ENCODE data around the gene XRCC6. TPM values are rescaled to one million over a fixed set of nuclear protein-coding genes. Genes with fewer than 3 reads are reported as not detected.

The XRCC6 gene
- polyA plus RNA-seq, 4 donors: 138 to 248 (median 166) TPM

DNA sequence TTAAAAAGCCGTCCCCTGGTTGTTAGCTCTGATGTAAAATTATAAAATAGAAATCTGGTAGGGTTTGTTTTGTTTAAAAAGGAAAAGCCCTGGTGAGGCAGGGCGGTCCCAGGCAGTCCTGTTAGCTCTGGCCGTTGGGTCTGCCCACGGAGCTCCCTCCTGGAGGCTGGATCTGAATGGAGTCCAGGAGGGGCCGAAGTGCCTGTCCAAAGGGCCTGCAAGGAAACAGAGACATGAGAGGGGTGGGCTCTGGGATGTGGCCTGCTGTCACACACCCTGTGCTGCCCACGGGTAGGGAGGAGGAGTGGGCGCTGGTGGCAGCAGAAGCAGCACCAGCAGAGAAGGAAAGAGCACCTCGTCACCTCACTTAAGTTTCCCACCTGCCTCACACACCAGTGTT, 20.1 kb upstream of the XRCC6 start:
- Histone ChIP-seq H3K9me3 (ENCODE audit: control insufficient read depth in 2 of 2, insufficient read depth in 1 of 2, low read depth in 1 of 2, low read length in 1 of 2) (no peaks in the 10 kb centered on the region), H3K4me3 (ENCODE audit: low read depth in 1 of 3, low read length in 3 of 3) (no peak overlapping the region), H3K36me3 (ENCODE audit: control insufficient read depth in 3 of 3, insufficient read depth in 2 of 3, low read depth in 1 of 3, low read length in 3 of 3) (peaks cover 3 to 65% (median 19%) of the 10 kb centered on the region in 3 donors), H3K27ac (ENCODE audit: low read depth in 1 of 3, low read length in 2 of 3) (no peak overlapping the region), H3K27me3 (ENCODE audit: control insufficient read depth in 3 of 3, insufficient read depth in 3 of 3, low read length in 3 of 3) (no peaks in the 10 kb centered on the region), H3K4me1 (ENCODE audit: control insufficient read depth in 3 of 3, insufficient read depth in 2 of 3, low read depth in 1 of 3, low read length in 2 of 3) (peaks cover 0 to 2% (median 0%) of the 10 kb centered on the region in 3 donors)
- FAIRE-seq (no peak), DNase-seq (no peak)
- 93 to 95% (median 95%) methylated on average over 8 of the region's 8 CpGs for WGBS, 3 donors

- DNase-seq (peak in 1 of 2 donors; percentile 50), FAIRE-seq (no peak)
- 57 to 91% (median 78%) methylated on average over 4 of the region's 4 CpGs for WGBS, 3 donors
- Histone ChIP-seq H3K27me3 (ENCODE audit: control insufficient read depth in 3 of 3, insufficient read depth in 3 of 3, low read length in 3 of 3) (no peaks in the 10 kb centered on the region), H3K36me3 (ENCODE audit: control insufficient read depth in 3 of 3, insufficient read depth in 2 of 3, low read depth in 1 of 3, low read length in 3 of 3) (peaks cover 11 to 69% (median 32%) of the 10 kb centered on the region in 3 donors), H3K27ac (ENCODE audit: low read depth in 1 of 3, low read length in 2 of 3) (no peak overlapping the region), H3K4me1 (ENCODE audit: control insufficient read depth in 3 of 3, insufficient read depth in 2 of 3, low read depth in 1 of 3, low read length in 2 of 3) (no peaks in the 10 kb centered on the region), H3K9me3 (ENCODE audit: control insufficient read depth in 2 of 2, insufficient read depth in 1 of 2, low read depth in 1 of 2, low read length in 1 of 2) (no peaks in the 10 kb centered on the region), H3K4me3 (ENCODE audit: low read depth in 1 of 3, low read length in 3 of 3) (no peak overlapping the region)
Observed at GRCh38 chr22:41603873-41604332, 17.2 kb upstream of the XRCC6 start.

DNA sequence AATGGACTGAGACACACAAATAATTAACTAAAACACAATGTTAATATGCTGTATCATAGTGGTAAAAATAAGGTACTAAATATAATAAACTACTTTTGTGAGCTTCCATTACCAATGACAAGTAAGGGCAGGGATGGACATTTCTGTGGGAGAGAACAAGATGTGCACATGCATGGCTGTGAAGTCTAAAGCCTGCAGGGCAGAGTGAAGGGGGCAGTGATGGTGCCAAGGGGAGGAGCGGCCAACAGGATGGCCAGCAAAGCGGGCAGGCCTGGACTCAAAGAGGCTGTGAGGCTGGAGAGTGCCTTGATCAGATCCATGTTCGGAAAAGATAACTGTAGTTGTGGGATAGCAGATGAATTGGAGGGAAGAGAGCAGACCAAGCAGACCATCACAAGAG, 12.7 kb upstream of the XRCC6 start:
- H3K9me3 ChIP-seq (ENCODE audit: control insufficient read depth in 2 of 2, insufficient read depth in 1 of 2, low read depth in 1 of 2, low read length in 1 of 2): no peaks in the 10 kb centered on the region
- no peaks in the 10 kb centered on the region for H3K4me1 ChIP-seq (ENCODE audit: control insufficient read depth in 3 of 3, insufficient read depth in 2 of 3, low read depth in 1 of 3, low read length in 2 of 3)
- no peak for DNase-seq
- H3K27me3 ChIP-seq (ENCODE audit: control insufficient read depth in 3 of 3, insufficient read depth in 3 of 3, low read length in 3 of 3): no peaks in the 10 kb centered on the region
- no peak overlapping the region for H3K27ac ChIP-seq (ENCODE audit: low read depth in 1 of 3, low read length in 2 of 3)
- FAIRE-seq: no peak
- no peak overlapping the region for H3K4me3 ChIP-seq (ENCODE audit: low read depth in 1 of 3, low read length in 3 of 3)
- WGBS, 3 donors: 93 to 100% (median 98%) methylated on average over 3 of the region's 3 CpGs
- H3K36me3 ChIP-seq (ENCODE audit: control insufficient read depth in 3 of 3, insufficient read depth in 2 of 3, low read depth in 1 of 3, low read length in 3 of 3): peaks cover 10 to 37% (median 20%) of the 10 kb centered on the region in 3 donors

GRCh38 chr22:41612603-41613306, 8.3 kb upstream of the XRCC6 start:
- Histone ChIP-seq H3K36me3 (ENCODE audit: control insufficient read depth in 3 of 3, insufficient read depth in 2 of 3, low read depth in 1 of 3, low read length in 3 of 3) (peaks cover 2 to 8% (median 2%) of the 10 kb centered on the region in 3 donors), H3K4me1 (ENCODE audit: control insufficient read depth in 3 of 3, insufficient read depth in 2 of 3, low read depth in 1 of 3, low read length in 2 of 3) (peaks cover 0 to 1% (median 0%) of the 10 kb centered on the region in 3 donors), H3K27me3 (ENCODE audit: control insufficient read depth in 3 of 3, insufficient read depth in 3 of 3, low read length in 3 of 3) (no peaks in the 10 kb centered on the region), H3K4me3 (ENCODE audit: low read depth in 1 of 3, low read length in 3 of 3) (no peak overlapping the region), H3K27ac (ENCODE audit: low read depth in 1 of 3, low read length in 2 of 3) (no peak overlapping the region), H3K9me3 (ENCODE audit: control insufficient read depth in 2 of 2, insufficient read depth in 1 of 2, low read depth in 1 of 2, low read length in 1 of 2) (no peaks in the 10 kb centered on the region)
- FAIRE-seq (no peak), DNase-seq (no peak)
- WGBS, 3 donors: 94 to 97% (median 97%) methylated on average over 6 of the region's 6 CpGs

DNA sequence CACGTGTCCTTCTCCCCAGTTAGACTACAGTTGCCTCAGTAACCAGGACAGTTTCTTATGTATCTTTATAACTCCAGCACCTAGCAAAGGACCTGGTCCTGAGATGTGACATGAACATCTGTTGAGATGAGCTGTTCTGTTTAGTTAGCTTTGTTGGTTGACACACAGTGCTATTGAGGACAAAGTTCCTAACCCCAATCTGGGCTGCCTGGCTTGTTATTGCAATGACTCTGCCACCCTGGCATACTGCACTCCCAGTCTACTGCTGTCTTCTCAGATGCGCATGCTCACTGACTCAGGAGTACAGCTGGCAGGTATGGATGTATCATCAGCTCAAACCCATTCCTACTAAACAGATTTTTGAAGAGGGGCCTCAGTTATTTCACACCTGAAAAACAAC, 7.6 kb upstream of the XRCC6 start:
- peak; percentile 9 to 21 for DNase-seq
- H3K27me3 ChIP-seq (ENCODE audit: control insufficient read depth in 3 of 3, insufficient read depth in 3 of 3, low read length in 3 of 3): no peaks in the 10 kb centered on the region
- FAIRE-seq: no peak
- 88 to 97% (median 93%) methylated on average over 2 of the region's 2 CpGs for WGBS, 3 donors
- H3K27ac ChIP-seq (ENCODE audit: low read depth in 1 of 3, low read length in 2 of 3): no peak overlapping the region
- peaks cover 0 to 2% (median 0%) of the 10 kb centered on the region in 3 donors for H3K4me1 ChIP-seq (ENCODE audit: control insufficient read depth in 3 of 3, insufficient read depth in 2 of 3, low read depth in 1 of 3, low read length in 2 of 3)
- no peaks in the 10 kb centered on the region for H3K9me3 ChIP-seq (ENCODE audit: control insufficient read depth in 2 of 2, insufficient read depth in 1 of 2, low read depth in 1 of 2, low read length in 1 of 2)
- peaks cover 2 to 7% (median 2%) of the 10 kb centered on the region in 3 donors for H3K36me3 ChIP-seq (ENCODE audit: control insufficient read depth in 3 of 3, insufficient read depth in 2 of 3, low read depth in 1 of 3, low read length in 3 of 3)
- no peak overlapping the region for H3K4me3 ChIP-seq (ENCODE audit: low read depth in 1 of 3, low read length in 3 of 3)

- Histone ChIP-seq H3K4me1 (ENCODE audit: control insufficient read depth in 3 of 3, insufficient read depth in 2 of 3, low read depth in 1 of 3, low read length in 2 of 3) (peaks cover 3 to 18% (median 6%) of the 10 kb centered on the region in 3 donors), H3K4me3 (ENCODE audit: low read depth in 1 of 3, low read length in 3 of 3) (peak overlapping the region; percentile 77 to 93 (median 82)), H3K9me3 (ENCODE audit: control insufficient read depth in 2 of 2, insufficient read depth in 1 of 2, low read depth in 1 of 2, low read length in 1 of 2) (no peaks in the 10 kb centered on the region), H3K27me3 (ENCODE audit: control insufficient read depth in 3 of 3, insufficient read depth in 3 of 3, low read length in 3 of 3) (no peaks in the 10 kb centered on the region), H3K27ac (ENCODE audit: low read depth in 1 of 3, low read length in 2 of 3) (peak overlapping the region; percentile 96 to 97 (median 96)), H3K36me3 (ENCODE audit: control insufficient read depth in 3 of 3, insufficient read depth in 2 of 3, low read depth in 1 of 3, low read length in 3 of 3) (peaks cover 0 to 27% (median 2%) of the 10 kb centered on the region in 3 donors)
- FAIRE-seq (no peak), DNase-seq (peak; percentile 43 to 69)
- 1 to 2% (median 1%) methylated on average over 24 of the region's 24 CpGs for whole genome bisulfite sequencing, 3 donors
Observed at GRCh38 chr22:41619979-41620588, 1.0 kb upstream of the XRCC6 start.

DNA sequence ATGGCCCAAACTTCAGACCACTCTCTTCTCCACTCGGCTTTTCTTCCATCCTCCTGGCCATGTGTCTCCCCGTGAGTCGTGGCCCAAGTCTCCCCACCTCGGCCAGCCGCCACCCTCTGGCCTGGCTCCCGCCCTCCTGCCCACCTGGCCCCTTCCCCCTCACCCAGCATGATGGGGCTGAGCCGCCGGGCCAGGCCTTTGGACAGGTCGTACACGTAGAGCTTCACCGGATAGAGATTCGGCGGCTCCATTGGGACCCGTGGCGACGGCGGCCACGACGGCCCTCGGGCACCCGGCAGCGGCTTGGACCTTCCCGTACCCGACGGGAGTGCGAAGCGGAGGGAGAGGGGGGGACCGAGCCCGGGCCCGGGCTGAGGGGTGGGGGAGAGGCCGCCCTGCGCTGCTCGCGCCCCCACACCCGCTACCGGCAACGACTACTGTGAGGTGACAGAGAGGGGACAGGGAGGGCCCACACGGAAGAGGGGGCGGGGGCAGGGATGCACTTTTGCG, 451 bp upstream of the XRCC6 start, which contains the start of gene DESI1:
DESI1 (minus strand) TSS at position 455 of the 510 bp plus-strand sequence; CDS start at position 251, 204 bp downstream.
- Histone ChIP-seq H3K9me3 (ENCODE audit: control insufficient read depth in 2 of 2, insufficient read depth in 1 of 2, low read depth in 1 of 2, low read length in 1 of 2) (no peaks in the 10 kb centered on the region), H3K27me3 (ENCODE audit: control insufficient read depth in 3 of 3, insufficient read depth in 3 of 3, low read length in 3 of 3) (no peaks in the 10 kb centered on the region), H3K27ac (ENCODE audit: low read depth in 1 of 3, low read length in 2 of 3) (peak within 1 kb of the TSS; percentile 96 to 97 (median 96)), H3K36me3 (ENCODE audit: control insufficient read depth in 3 of 3, insufficient read depth in 2 of 3, low read depth in 1 of 3, low read length in 3 of 3) (peaks cover 0 to 32% (median 2%) of the 10 kb centered on the region in 3 donors), H3K4me3 (ENCODE audit: low read depth in 1 of 3, low read length in 3 of 3) (peak within 1 kb of the TSS; percentile 77 to 93 (median 82)), H3K4me1 (ENCODE audit: control insufficient read depth in 3 of 3, insufficient read depth in 2 of 3, low read depth in 1 of 3, low read length in 2 of 3) (peaks cover 3 to 18% (median 6%) of the 10 kb centered on the region in 3 donors)
- peak in 1 of 2 donors; percentile 40 for DNase-seq
- WGBS, 3 donors: 0 to 1% (median 0%) methylated on average over 30 to 40 of the region's 40 CpGs
- FAIRE-seq: no peak

DNA sequence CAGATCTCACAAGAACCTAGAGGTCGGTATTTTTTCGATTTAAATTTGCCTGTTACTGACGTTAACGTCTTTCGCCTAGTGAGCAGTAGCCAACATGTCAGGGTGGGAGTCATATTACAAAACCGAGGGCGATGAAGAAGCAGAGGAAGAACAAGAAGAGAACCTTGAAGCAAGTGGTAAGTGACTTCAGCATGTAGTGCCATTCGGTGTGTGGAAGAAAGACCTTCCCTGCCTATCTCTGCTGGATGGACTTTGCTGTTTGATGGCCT, 750 bp downstream of the XRCC6 start:
- peak in 1 of 2 donors; percentile 24 for DNase-seq
- 2% methylated on average over 8 of the region's 8 CpGs for WGBS, 3 donors
- Histone ChIP-seq H3K4me1 (ENCODE audit: control insufficient read depth in 3 of 3, insufficient read depth in 2 of 3, low read depth in 1 of 3, low read length in 2 of 3) (peaks cover 3 to 18% (median 6%) of the 10 kb centered on the region in 3 donors), H3K9me3 (ENCODE audit: control insufficient read depth in 2 of 2, insufficient read depth in 1 of 2, low read depth in 1 of 2, low read length in 1 of 2) (no peaks in the 10 kb centered on the region), H3K36me3 (ENCODE audit: control insufficient read depth in 3 of 3, insufficient read depth in 2 of 3, low read depth in 1 of 3, low read length in 3 of 3) (peaks cover 2 to 44% (median 2%) of the 10 kb centered on the region in 3 donors), H3K27me3 (ENCODE audit: control insufficient read depth in 3 of 3, insufficient read depth in 3 of 3, low read length in 3 of 3) (no peaks in the 10 kb centered on the region), H3K4me3 (ENCODE audit: low read depth in 1 of 3, low read length in 3 of 3) (peak overlapping the region; percentile 74 to 93 (median 77)), H3K27ac (ENCODE audit: low read depth in 1 of 3, low read length in 2 of 3) (peak overlapping the region; percentile 83 to 96 (median 89))
- no peak for FAIRE-seq

Data from small intestine (tissue), 7 donors.